ENCODE results near the gene ELP4.

ELP4 gene

GRCh38 chr11:31783252-31783651 is 273.7 kb downstream of the ELP4 start:
- no peak for DNase-seq

GRCh38 chr11:31784611-31785010 is 275.0 kb downstream of the ELP4 start:
- DNase-seq, result no peak

- no peak for DNase-seq
These were observed 277.6 kb downstream of the ELP4 start for GRCh38 chr11:31786996-31787685.

- DNase-seq, result no peak
These were observed 278.5 kb downstream of the ELP4 start for GRCh38 chr11:31788085-31788484.

GRCh38 chr11:31790649-31791048 is 281.1 kb downstream of the ELP4 start:
- DNase-seq, result no peak

- no peak for DNase-seq
These were observed 282.5 kb downstream of the ELP4 start for GRCh38 chr11:31792036-31792435.

- DNase-seq, result no peak
These were observed 282.9 kb downstream of the ELP4 start for GRCh38 chr11:31792456-31792855.

GRCh38 chr11:31793264-31793663 is 283.7 kb downstream of the ELP4 start:
- DNase-seq, result no peak

GRCh38 chr11:31794548-31794947 is 285.0 kb downstream of the ELP4 start:
- DNase-seq, result no peak

- DNase-seq, result no peak
These were observed 286.3 kb downstream of the ELP4 start for GRCh38 chr11:31795706-31796498.

- no peak for DNase-seq
These were observed 287.1 kb downstream of the ELP4 start for GRCh38 chr11:31796499-31797189.

GRCh38 chr11:31797190-31798056 is 287.9 kb downstream of the ELP4 start:
- no peak for DNase-seq

GRCh38 chr11:31798057-31798553 is 288.5 kb downstream of the ELP4 start:
- DNase-seq, result no peak

GRCh38 chr11:31798554-31799434 is 289.2 kb downstream of the ELP4 start:
- no peak for DNase-seq

GRCh38 chr11:31799435-31800397 is 290.1 kb downstream of the ELP4 start:
- DNase-seq, result no peak

- no peak for DNase-seq
These were observed 291.1 kb downstream of the ELP4 start for GRCh38 chr11:31800398-31801265.

- DNase-seq, result no peak
These were observed 291.7 kb downstream of the ELP4 start for GRCh38 chr11:31801298-31801702.

- no peak for DNase-seq
These were observed 292.5 kb downstream of the ELP4 start for GRCh38 chr11:31802000-31802551.

GRCh38 chr11:31802609-31802989 is 293.0 kb downstream of the ELP4 start:
- DNase-seq, result no peak
